ENCODE measurements around the gene IAH1.

IAH1 gene

GRCh38 chr2:9474361-9475057 is at the start of gene IAH1:
Gene IAH1 (plus strand): TSS chr2:9474551. CDS start chr2:9474567, 16 bp downstream.
- peak; percentile 40 for DNase-seq

GRCh38 chr2:9428965-9429577 is 45.3 kb upstream of the IAH1 start:
- in situ Hi-C loops (cut with MboI; ENCODE audit: low pct_unique_long_range_greater_than_20kb, low sequenced_read_pairs) = no loop called here
- DNase-seq = no peak

More at GRCh38 chr2:9474361-9475057, at the start of gene IAH1:
- in situ Hi-C loops (cut with MboI; ENCODE audit: low pct_unique_long_range_greater_than_20kb, low sequenced_read_pairs) = no loop called here

- no peak for DNase-seq
- in situ Hi-C loops (cut with MboI; ENCODE audit: low pct_unique_long_range_greater_than_20kb, low sequenced_read_pairs) = no loop called here
Measured at GRCh38 chr2:9430316-9431293, 43.7 kb upstream of the IAH1 start.

GRCh38 chr2:9434489-9434888 is 39.9 kb upstream of the IAH1 start:
- in situ Hi-C loops (cut with MboI; ENCODE audit: low pct_unique_long_range_greater_than_20kb, low sequenced_read_pairs) = no loop called here

GRCh38 chr2:9439536-9439935 is 34.8 kb upstream of the IAH1 start:
- in situ Hi-C loops (cut with MboI; ENCODE audit: low pct_unique_long_range_greater_than_20kb, low sequenced_read_pairs) = no loop called here
- DNase-seq = no peak

More at GRCh38 chr2:9434489-9434888, 39.9 kb upstream of the IAH1 start:
- no peak for DNase-seq

GRCh38 chr2:9440058-9440727 is 34.2 kb upstream of the IAH1 start:
- no peak for DNase-seq
- in situ Hi-C loops (cut with MboI; ENCODE audit: low pct_unique_long_range_greater_than_20kb, low sequenced_read_pairs) = no loop called here

DNA sequence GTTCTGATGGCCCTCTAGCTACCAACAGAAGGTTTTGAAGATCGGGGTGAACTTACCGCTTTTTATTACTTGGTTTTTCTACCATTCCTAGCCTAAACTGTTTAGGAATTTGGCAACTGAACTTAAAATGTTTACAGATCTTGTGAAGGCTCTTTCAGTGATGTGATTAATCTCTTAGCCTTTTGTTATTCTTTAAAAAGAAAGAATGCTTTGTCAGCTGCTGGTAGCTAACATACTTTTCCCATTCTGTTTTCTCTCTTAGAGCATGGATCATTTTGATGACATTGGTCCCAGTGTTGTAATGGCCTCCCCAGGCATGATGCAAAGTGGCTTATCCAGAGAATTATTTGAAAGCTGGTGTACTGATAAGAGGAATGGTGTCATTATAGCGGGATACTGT is 32.8 kb upstream of the IAH1 start:
- in situ Hi-C loops (cut with MboI; ENCODE audit: low pct_unique_long_range_greater_than_20kb, low sequenced_read_pairs) = no loop called here
- no peak for DNase-seq

DNA sequence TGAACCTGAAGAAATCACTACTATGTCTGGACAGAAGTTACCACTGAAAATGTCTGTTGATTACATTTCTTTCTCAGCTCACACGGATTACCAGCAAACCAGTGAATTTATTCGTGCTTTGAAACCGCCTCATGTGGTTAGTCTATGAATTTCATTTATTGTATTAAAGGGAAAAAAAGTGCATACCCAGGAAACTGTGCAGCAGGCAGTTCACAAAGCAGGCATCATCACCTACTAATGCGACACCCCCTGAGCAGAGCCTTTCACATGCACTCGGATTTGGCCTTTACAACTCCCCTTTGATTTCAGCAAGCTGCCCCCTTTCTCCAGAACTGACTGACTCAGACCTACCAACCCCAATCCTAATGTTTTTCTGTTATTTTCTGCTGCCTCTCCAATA is 30.8 kb upstream of the IAH1 start:
- DNase-seq = no peak
- in situ Hi-C loops (cut with MboI; ENCODE audit: low pct_unique_long_range_greater_than_20kb, low sequenced_read_pairs) = no loop called here

- DNase-seq = no peak
- in situ Hi-C loops (cut with MboI; ENCODE audit: low pct_unique_long_range_greater_than_20kb, low sequenced_read_pairs) = no loop called here
Measured at GRCh38 chr2:9445089-9445488, 29.3 kb upstream of the IAH1 start.

GRCh38 chr2:9451231-9451630 is 23.1 kb upstream of the IAH1 start:
- in situ Hi-C loops (cut with MboI; ENCODE audit: low pct_unique_long_range_greater_than_20kb, low sequenced_read_pairs) = no loop called here

DNA sequence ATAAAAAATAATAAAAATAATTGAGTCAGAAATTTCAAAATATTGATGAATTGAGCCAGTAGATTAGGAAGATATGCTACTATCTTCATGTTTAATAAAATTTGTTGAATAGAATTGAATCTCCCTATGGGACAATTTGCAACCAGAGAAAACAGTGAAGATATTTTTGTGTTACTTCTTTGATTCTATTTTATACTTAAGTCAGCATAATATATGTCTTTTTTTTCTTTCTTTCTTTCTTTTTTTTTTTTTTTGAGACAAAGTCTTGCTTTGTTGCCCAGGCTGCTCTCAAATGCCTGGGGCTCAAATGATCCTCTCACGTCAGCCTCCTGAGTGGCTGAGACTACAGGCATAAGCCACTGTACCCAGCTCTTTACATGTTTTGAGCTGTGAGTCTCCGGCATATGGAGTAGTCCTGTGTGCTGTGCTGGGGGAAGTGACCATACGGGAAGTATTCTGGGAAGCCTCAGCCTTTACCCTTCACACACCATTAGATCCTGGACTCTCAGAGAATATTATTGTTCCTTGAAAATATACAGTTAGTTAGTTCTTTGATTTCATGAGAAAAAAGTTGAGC is 13.8 kb upstream of the IAH1 start:
- in situ Hi-C loops (cut with MboI; ENCODE audit: low pct_unique_long_range_greater_than_20kb, low sequenced_read_pairs) = no loop called here
- DNase-seq = no peak

More at GRCh38 chr2:9451231-9451630, 23.1 kb upstream of the IAH1 start:
- DNase-seq = no peak

DNA sequence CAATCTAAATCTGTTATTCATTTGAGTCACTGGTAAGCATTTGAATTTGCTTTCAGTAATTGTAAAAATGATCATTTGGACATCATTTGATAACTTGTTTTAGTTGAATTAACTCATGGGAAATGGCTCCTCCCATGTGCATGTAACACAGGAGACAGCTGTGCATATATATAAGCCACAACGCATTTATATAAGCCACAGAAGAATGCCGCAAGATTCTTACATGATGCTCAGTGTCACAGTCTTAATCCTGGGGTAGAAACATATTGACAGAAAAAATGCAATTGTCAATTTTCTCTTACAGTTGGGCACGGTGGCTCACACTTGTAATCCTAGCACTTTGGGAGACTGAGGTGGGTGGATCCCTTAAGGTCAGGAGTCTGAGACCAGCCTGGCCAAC is 13.3 kb upstream of the IAH1 start:
- DNase-seq = no peak
- in situ Hi-C loops (cut with MboI; ENCODE audit: low pct_unique_long_range_greater_than_20kb, low sequenced_read_pairs) = no loop called here

GRCh38 chr2:9462313-9462712 is 12.0 kb upstream of the IAH1 start:
- DNase-seq = no peak

DNA sequence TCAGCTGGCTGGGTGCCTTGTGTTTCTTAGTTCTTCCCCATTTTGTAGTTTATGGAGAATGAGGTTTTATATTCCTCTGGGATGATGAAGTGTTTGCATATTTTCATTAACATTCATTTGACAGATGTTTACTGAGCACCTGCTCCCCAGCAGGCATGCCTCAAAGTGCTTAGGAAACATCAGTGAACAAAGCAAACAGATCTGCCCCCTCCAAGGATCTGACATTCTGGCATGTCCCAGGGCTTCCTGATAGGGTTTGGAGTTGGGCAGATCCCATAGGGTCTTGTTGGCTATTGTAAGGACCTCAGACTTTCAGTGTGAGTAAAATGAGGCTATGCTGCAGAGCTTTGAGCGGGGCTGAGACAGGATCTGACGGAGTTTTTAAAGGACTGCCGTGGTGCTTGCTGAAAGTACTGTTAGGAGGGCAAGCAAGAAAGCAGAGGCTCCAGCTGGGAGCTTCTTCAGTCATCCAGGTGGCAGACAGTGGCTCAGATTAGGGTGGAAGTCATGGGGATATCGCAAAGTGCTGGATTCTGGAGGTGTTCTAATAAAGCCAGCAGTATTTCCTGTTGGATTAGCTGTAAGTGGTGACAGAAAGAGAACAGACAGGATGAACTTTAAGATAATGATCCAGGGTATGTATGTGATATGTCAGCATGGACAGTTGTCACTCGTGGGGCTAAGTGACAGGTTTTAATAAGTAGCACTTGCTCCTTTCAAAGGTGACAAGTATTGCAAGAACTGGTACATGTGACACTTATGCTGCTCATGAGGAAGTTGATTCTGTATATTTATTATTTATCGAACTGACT is 11.3 kb upstream of the IAH1 start:
- in situ Hi-C loops (cut with MboI; ENCODE audit: low pct_unique_long_range_greater_than_20kb, low sequenced_read_pairs) = no loop called here
- DNase-seq = no peak

More at GRCh38 chr2:9462313-9462712, 12.0 kb upstream of the IAH1 start:
- in situ Hi-C loops (cut with MboI; ENCODE audit: low pct_unique_long_range_greater_than_20kb, low sequenced_read_pairs) = no loop called here

DNA sequence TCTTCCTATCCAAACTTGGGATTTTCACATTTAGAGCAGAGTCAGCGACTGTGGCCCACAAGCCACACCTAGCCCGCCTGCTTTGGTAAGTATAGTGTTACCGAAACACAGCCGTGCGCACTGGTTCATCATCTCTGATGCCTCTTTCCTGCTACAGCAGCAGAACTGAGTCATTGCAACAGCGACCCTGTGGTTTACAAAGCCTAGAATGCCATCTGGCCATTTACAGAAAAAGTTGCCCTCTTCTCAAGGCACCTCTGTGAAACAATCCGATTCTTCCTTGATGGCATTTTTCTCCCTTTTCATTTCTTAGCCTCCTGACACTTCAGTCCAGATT is 10.7 kb upstream of the IAH1 start:
- DNase-seq = no peak
- in situ Hi-C loops (cut with MboI; ENCODE audit: low pct_unique_long_range_greater_than_20kb, low sequenced_read_pairs) = no loop called here

DNA sequence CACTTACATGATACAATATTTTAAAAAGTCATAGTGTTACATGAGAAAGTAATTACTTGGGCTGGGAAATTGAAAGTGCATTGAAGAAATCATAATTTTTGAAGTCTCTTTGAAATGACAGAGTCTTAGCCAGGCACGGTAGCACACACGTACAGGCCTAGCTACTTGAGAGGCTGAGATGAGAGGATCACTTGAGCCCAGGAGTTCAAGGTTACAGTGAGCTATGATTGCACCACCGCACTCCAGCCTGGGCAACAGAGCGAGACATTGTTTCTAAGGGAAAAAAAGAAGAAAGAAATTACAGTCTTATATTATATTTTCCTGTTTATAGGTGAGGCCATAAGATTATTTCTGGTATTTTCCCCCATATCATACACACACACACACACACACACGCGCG is 9.2 kb upstream of the IAH1 start:
- in situ Hi-C loops (cut with MboI; ENCODE audit: low pct_unique_long_range_greater_than_20kb, low sequenced_read_pairs) = no loop called here
- DNase-seq = no peak

GRCh38 chr2:9466147-9466683 is 8.1 kb upstream of the IAH1 start:
- no peak for DNase-seq
- in situ Hi-C loops (cut with MboI; ENCODE audit: low pct_unique_long_range_greater_than_20kb, low sequenced_read_pairs) = no loop called here

DNA sequence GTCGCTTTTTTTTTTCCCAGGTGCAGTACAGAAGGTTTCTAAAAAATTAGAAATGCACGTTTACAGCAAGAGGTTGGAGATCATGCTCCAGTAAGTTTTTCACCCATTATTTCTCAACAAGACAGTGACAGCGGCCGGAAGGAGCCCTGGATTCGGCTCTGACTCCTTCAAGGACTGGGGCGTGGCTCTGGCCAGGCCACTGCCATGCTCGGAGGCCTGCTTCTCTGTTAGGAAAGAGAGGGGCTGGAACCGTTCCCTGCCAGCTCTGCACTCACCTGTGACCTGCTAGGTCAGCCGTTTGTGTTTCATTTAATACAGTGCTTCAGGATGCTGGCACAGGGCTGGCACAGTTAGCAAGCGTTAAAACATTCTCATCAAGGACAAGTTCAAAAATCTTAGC is 6.7 kb upstream of the IAH1 start:
- DNase-seq = no peak
- in situ Hi-C loops (cut with MboI; ENCODE audit: low pct_unique_long_range_greater_than_20kb, low sequenced_read_pairs) = no loop called here

All from KBM-7 (cell line).